HL-60 (cell line): ENCODE results near the gene PHF21B.

ENCODE experiments used
- CTCF ChIP-seq: IDR thresholded peaks from one replicate; pipeline ENCODE4 v1.5.1; 2011; ENCODE audit warnings: low read length, control low read depth, inconsistent platforms; ENCODE audit not compliant: insufficient read depth
- POLR2AphosphoS5 ChIP-seq: IDR thresholded peaks from 2 replicates; pipeline ENCODE4 v1.6.1; 2012; ENCODE audit warnings: low read depth

- TF ChIP-seq CTCF (no peak), POLR2AphosphoS5 (no peak)
Measured at GRCh38 chr22:44914026-44914721, 95.6 kb downstream of the PHF21B start.
